ENCODE data around the gene GJA4.

DNA sequence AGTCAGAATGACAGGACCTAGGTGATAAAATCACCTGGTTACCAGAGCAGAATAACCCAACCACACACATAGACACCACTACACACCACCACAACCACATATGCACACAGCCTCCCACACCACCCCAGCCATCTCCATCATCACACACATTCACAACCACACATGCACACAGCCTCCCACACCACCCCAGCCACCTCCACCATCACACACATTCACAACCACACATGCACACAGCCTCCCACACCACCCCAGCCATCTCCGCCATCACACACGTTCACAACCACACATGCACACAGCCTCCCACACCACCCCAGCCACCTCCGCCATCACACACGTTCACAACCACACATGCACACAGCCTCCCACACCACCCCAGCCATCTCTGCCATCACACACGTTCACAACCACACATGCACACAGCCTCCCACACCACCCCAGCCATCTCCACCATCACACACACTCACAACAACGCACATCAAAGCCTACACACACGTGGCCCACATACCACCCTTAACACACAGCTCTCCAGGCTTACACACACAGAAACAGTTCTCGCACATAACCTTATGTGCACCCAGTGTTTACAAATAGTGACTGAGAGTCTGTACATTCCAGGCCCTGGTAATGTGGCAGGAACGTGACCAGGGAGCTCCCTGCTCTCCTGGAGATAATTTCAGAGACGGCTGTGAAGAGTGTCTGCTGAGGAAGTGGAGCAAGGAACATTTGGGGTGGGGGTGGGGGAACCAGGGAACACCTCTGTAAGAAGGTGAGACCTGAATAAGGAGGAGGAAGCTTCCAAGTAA is 15.1 kb upstream of the GJA4 start:
- TF ChIP-seq, protein P1, sequence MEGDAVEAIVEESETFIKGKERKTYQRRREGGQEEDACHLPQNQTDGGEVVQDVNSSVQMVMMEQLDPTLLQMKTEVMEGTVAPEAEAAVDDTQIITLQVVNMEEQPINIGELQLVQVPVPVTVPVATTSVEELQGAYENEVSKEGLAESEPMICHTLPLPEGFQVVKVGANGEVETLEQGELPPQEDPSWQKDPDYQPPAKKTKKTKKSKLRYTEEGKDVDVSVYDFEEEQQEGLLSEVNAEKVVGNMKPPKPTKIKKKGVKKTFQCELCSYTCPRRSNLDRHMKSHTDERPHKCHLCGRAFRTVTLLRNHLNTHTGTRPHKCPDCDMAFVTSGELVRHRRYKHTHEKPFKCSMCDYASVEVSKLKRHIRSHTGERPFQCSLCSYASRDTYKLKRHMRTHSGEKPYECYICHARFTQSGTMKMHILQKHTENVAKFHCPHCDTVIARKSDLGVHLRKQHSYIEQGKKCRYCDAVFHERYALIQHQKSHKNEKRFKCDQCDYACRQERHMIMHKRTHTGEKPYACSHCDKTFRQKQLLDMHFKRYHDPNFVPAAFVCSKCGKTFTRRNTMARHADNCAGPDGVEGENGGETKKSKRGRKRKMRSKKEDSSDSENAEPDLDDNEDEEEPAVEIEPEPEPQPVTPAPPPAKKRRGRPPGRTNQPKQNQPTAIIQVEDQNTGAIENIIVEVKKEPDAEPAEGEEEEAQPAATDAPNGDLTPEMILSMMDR (IDR thresholded peaks at IDR 0.05) = no peak
- TF ChIP-seq EP300 (IDR thresholded peaks at IDR 0.05) = no peak

All from upper lobe of left lung (tissue), 4 donors.